Right renal cortex interstitium (tissue), 3 donors: ENCODE data around the gene C14orf119. TPM values are rescaled to one million over a fixed set of nuclear protein-coding genes. Genes with fewer than 3 reads are reported as not detected.

Experiments used
- DNase-seq, 3 donors: peaks; one replicate each; pipeline ENCODE4 v3.0.0-alpha.2; 2013; ENCODE audit warnings: low read depth in 3 of 3, low spot score in 2 of 3
- polyA plus RNA-seq, 3 donors: library from polyadenylated mRNA; unstranded; fragments of 120-200 nt; gene quantifications; one replicate each; pipeline ENCODE4 v1.2.1, GENCODE V29; 2013; ENCODE audit not compliant: insufficient read length in 3 of 3

The C14orf119 gene
- polyA plus RNA-seq, 3 donors, result 90.1 to 102 (median 91.2) TPM

- DNase-seq, result no peak
Observed at GRCh38 chr14:23146351-23146910, 51.1 kb downstream of the C14orf119 start.

- DNase-seq, result no peak
Observed at GRCh38 chr14:23146980-23147379, 51.7 kb downstream of the C14orf119 start.

- no peak for DNase-seq
Observed at GRCh38 chr14:23147676-23148075, 52.4 kb downstream of the C14orf119 start.

- no peak for DNase-seq
Observed at GRCh38 chr14:23148591-23149249, 53.4 kb downstream of the C14orf119 start.

- no peak for DNase-seq
Observed at GRCh38 chr14:23149745-23150144, 54.4 kb downstream of the C14orf119 start.

Other genes starting within 250 kb of the C14orf119 start
- gene LRP10, start 223.8 kb upstream of the C14orf119 start, polyA plus RNA-seq, result 10 to 100 TPM; 67.4 to 85.7 (median 73.1) TPM
- gene REM2, start 212.3 kb upstream of the C14orf119 start, polyA plus RNA-seq, result 1 to 10 TPM in 2 of 3 donors, under 1 TPM in 1; 0.89 to 1.5 (median 1.2) TPM
- 100 to 1,000 TPM; 118 to 125 (median 119) TPM for gene RBM23, start 176.4 kb upstream of the C14orf119 start, polyA plus RNA-seq
- gene PRMT5, start 166.1 kb upstream of the C14orf119 start, polyA plus RNA-seq, result 100 to 1,000 TPM; 150 to 165 (median 163) TPM
- gene HAUS4, start 138.4 kb upstream of the C14orf119 start, polyA plus RNA-seq, result 10 to 100 TPM; 56.0 to 60.1 (median 56.4) TPM
- 10 to 100 TPM; 72.8 to 93.8 (median 86.4) TPM for gene AJUBA, start 113.0 kb upstream of the C14orf119 start, polyA plus RNA-seq
- gene C14orf93, start 85.4 kb upstream of the C14orf119 start, polyA plus RNA-seq, result 10 to 100 TPM; 18.3 to 19.2 (median 18.8) TPM
- gene PSMB5, start 60.6 kb upstream of the C14orf119 start, polyA plus RNA-seq, result 100 to 1,000 TPM; 229 to 253 (median 251) TPM
- gene PSMB11, start 53.3 kb upstream of the C14orf119 start, polyA plus RNA-seq, result not detected
- gene CDH24, start 38.0 kb upstream of the C14orf119 start, polyA plus RNA-seq, result 10 to 100 TPM; 13.3 to 18.0 (median 14.0) TPM
- gene ACIN1, start 369 bp upstream of the C14orf119 start, polyA plus RNA-seq, result 100 to 1,000 TPM; 201 to 227 (median 206) TPM
- under 1 TPM in 1 of 3 donors, not detected in 2; 0.08 TPM for gene CIROP, start 9.5 kb downstream of the C14orf119 start, polyA plus RNA-seq
- under 1 TPM; 0.08 to 0.21 (median 0.19) TPM for gene CEBPE, start 23.8 kb downstream of the C14orf119 start, polyA plus RNA-seq
- 10 to 100 TPM; 83.4 to 94.0 (median 86.9) TPM for gene SLC7A8, start 88.2 kb downstream of the C14orf119 start, polyA plus RNA-seq
- 1 to 10 TPM; 1.4 to 1.6 (median 1.4) TPM for gene RNF212B, start 142.4 kb downstream of the C14orf119 start, polyA plus RNA-seq
- 10 to 100 TPM; 26.5 to 28.1 (median 26.9) TPM for gene HOMEZ, start 190.6 kb downstream of the C14orf119 start, polyA plus RNA-seq
- gene PPP1R3E, start 207.4 kb downstream of the C14orf119 start, polyA plus RNA-seq, result 10 to 100 TPM; 19.1 to 23.4 (median 19.3) TPM
- gene BCL2L2, start 211.3 kb downstream of the C14orf119 start, polyA plus RNA-seq, result 10 to 100 TPM; 38.8 to 41.7 (median 39.1) TPM
- gene PABPN1, start 226.0 kb downstream of the C14orf119 start, polyA plus RNA-seq, result 100 to 1,000 TPM; 235 to 262 (median 252) TPM